GM19463 (cell line): Measurements from ENCODE around the gene ESCO1.
A peak's percentile ranks its signal among the peaks of the same experiment; 100 is the strongest.
"Not testable (repeated sequence)": the region's sequence is repeated elsewhere in the genome, so short reads cannot be mapped to it uniquely, and the experiment has no call there.

Experiments
- ATAC-seq: cut with Tn5 transposase; IDR thresholded peaks from one replicate; pipeline ENCODE4 v1.9.1; 2021; ENCODE audit warnings: mild to moderate bottlenecking, moderate library complexity; ENCODE audit not compliant: unreplicated experiment

Gene ESCO1

DNA sequence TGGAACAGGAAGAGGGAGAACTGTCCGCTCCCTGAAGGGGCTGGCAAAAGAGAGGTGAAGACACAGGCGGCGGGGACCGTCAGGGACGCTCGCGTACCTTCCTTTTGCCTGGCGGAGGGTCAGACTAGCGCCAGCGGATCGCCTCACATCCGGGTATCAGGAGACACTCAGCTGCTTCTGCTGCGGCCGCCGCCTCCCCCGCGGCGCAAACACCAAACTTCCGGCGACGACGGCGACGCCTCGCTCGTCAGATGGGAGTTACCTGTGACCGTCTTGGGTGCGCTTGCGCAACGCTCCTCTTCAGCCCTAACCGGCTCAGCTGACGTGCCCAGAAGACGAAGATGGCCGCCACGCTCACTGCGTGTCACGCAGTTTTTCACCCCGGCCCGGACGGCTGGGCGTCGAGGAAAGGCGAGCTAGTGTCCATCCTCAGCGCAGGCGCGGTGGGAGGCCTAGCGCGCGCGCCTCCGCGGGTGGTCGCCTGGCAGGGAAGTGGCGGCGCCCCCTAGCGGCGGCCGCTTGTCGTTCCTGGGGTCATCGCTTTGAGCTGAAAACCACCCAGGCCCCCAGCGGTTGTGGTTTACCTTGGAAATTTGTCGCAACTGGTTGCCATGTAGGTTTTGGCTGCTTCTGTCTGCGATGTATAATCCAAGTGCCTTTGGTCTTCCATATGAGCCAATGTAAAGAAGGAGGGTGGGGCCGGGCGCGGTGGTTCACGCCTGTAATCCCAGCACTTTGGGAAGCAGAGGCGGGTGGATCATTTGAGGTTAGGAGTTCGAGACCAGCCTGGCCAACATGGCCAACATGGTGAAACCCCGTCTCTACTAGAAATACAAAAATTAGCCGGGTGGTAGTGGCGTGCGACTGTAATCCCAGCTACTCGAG, at the start of gene ESCO1:
ESCO1 (minus strand) TSS at position 179 of the 885 bp plus-strand sequence. CDS start 25,861 bp downstream, outside the sequence.
- peak; percentile 84 for ATAC-seq

DNA sequence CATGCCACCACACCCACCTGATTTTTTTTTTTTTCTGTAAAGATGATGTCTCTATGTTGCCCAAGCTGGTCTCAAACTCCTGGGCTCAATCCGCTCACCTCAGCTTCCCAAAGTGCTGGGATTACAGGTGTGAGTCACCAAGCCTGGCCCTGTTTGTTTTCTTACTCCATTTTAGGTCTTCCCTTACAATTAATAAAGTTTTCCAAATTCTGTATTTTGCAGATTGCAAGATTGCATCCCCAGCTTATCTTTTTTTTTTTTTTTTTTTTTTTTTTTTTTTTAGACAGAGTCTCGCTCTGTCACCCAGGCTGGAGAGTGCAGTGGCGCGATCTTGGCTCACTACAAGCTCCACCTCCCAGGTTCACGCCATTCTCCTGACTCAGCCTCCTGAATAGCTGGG, 39.9 kb upstream of the ESCO1 start:
- not testable (repeated sequence) for ATAC-seq

GRCh38 chr18:21638822-21639221, 38.3 kb upstream of the ESCO1 start:
- no peak for ATAC-seq

- no peak for ATAC-seq
Measured at GRCh38 chr18:21636769-21637168, 36.3 kb upstream of the ESCO1 start.

GRCh38 chr18:21634588-21635199, 34.2 kb upstream of the ESCO1 start:
- ATAC-seq, result no peak

DNA sequence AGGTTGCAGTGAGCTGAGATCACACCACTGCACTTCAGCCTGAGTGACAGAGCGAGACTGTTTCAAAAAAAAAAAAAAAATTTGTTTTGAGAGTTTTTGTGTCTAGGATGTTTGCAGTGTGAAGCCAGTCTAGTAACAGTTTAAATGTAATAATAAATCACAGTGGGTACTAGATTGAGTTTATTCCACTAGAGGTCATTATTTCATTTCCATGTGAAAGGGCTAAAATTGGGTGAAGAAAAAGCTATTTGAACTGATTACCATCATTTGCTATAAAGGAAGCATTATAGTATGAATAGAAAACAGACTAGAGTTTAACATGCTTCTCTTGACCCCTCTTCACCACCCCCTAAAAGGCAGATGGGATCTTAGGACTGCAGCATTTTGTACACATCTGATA, 31.9 kb upstream of the ESCO1 start:
- no peak for ATAC-seq

GRCh38 chr18:21629089-21629832, 28.8 kb upstream of the ESCO1 start:
- ATAC-seq, result peak; percentile 98

- ATAC-seq, result not testable (repeated sequence)
Measured at GRCh38 chr18:21621640-21622039, 21.1 kb upstream of the ESCO1 start.

DNA sequence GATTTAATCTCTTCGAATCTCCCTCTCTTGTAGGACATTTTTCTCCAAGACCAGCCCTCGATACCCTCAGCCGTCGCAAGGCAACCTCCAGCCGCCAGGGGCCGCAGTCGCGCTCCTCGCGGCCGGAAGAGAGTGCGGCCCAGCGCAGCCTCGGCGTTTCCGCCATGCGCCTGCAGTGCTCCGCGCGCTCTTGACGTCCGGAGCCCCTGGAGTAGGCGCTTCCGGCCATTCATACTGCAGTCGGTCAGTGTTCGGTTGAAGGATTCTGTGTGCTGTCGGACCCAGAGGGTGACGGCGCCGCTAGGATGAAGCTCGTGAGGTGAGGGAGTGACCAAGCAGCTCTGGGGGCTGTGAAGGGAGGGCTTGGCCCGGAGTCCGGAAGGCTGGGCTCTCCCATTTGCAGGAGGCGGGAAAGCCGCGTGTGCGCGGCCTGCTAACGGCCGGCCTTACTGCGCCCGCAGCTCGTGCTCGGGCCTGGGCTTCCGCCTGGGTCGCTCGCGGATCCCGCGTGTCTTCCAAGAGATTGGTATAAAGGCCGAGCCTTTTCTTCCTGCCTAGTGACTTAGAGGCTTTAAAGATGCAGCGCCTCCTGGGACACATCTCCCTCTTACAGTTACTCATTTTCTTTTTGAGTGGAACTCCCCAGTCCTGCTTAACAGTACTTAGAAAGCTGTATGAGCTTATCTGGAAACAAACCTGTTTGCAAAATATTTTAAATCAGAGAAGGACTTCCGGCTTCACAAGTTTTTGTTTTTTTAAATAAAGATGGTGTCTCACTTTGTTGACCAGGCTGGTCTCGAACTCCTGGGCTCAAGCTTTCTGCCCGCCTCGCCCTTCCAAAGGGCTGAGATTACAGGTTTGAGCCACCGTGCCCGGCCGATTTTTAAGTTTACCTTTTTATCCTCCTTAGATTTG, 11.9 kb upstream of the ESCO1 start, which contains the start of gene SNRPD1:
SNRPD1 (plus strand) TSS at position 190 of the 915 bp plus-strand sequence; CDS start at position 306, 116 bp downstream.
- peak; percentile 99 for ATAC-seq

DNA sequence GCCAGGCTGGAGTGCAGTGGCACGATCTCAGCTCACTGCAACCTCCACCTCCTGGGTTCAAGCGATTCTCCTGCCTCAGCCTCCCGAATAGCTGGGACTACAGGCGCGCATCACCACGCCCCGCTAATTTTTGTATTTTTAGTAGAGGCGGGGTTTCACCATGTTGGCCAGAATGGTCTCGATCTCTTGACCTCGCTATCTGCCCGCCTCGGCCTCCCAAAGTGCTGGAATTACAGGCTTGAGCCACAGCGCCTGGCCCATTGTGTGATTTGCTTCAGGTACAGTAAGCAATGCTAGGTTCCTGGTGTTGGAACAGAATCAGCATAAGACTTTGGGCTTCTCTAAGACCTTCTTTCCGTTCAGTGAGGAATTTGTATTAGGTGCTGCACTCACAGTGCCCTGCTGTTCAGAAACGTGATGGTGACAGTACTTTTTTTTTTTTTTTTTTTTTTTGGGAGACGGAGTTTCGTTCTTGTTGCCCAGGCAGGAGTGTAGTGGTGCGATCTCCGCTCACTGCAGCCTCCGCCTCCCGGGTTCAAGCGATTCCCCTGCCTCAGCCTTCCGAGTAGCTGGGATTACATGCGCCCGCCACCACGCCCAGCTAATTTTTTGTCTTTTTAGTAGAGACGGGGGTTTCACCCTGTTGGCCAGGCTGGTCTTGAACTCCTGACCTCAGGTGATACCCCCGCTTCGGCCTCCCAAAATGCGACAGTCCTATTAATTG, 11.1 kb upstream of the ESCO1 start:
- peak; percentile 6 for ATAC-seq

GRCh38 chr18:21605213-21605612, 4.7 kb upstream of the ESCO1 start:
- ATAC-seq, result no peak

GRCh38 chr18:21604671-21605070, 4.2 kb upstream of the ESCO1 start:
- no peak for ATAC-seq

- ATAC-seq, result no peak
Measured at GRCh38 chr18:21602299-21602587, 1.7 kb upstream of the ESCO1 start.

DNA sequence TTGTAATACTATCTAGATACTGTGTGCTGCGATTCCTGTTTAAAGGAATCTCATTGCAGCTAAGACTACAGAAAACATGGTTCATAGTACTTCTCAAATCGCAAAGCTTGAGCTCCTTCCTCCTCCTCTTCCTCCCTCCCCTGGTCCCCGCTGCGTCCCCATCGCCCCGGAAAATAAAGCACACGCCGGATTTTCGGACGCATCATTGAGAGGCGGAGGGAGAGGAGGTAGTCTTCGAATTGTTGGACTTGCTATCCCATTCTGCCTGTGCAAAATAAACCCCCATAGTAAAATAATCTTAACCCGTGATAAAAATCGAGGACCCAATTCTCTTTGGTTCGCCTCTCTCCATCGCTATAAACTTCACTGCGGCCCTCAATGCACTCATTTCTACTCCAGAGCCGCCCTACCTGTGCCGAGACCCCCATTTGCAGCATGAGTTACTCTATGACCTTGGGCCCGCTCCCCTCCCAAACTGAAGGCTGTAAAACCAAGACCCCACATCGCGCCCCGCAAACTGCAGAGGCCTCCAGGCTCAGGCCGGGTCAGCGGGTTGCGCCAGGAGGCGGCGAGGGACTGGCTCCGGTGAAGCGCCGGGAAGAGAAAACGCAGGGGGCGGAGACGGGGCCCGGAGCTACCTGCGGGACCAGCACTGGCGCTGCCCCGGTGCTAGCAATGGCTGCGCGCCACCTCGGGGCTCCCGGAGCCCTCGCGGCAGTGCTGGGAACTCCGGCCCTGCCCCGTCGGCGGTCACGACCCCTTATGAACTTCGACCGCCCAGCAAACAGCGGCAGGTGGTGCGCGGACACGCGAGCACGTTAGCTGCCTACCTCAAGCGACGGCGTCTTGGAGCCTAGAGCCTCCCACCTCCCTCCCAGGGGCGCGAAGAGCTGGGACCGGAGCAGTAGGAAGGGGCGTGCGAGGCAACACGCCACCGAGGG, 649 bp downstream of the ESCO1 start:
- peak; percentile 41 for ATAC-seq

GRCh38 chr18:21598726-21599584, 1.5 kb downstream of the ESCO1 start:
- ATAC-seq, result no peak

- no peak for ATAC-seq
Measured at GRCh38 chr18:21597620-21598019, 2.9 kb downstream of the ESCO1 start.

GRCh38 chr18:21593540-21594257, 6.8 kb downstream of the ESCO1 start:
- ATAC-seq, result peak; percentile 36
